ENCODE measurements around the gene BRINP2.
"Not testable (repeated sequence)": the region's sequence is repeated elsewhere in the genome, so short reads cannot be mapped to it uniquely, and the experiment has no call there.

The BRINP2 gene

DNA sequence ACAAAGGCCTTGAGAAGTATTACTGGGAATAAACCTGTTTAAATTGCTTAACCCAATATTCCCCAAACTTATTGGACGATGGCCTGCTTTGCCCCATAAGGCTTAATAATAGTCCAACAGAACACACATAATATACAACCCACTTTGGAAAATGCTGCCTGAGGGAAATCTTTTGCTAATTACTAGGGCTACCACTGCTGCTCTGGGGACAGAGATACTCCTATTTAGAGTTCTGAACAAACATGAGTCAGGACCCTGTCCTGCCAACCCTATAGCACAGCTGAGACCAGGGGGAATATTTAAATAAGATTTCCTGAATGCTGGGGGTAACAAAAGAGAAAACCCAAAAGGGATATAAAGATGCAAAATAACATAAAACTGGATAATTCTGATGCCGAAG, 139.1 kb downstream of the BRINP2 start:
- in situ Hi-C loops (cut with HindIII; ENCODE audit: low sequenced_read_pairs), result no loop called here
- no peak overlapping the region for H3K4me3 ChIP-seq (ENCODE audit: low read depth, low read length)
- no peak for DNase-seq (ENCODE audit: low read depth)
- TF ChIP-seq, protein P1, sequence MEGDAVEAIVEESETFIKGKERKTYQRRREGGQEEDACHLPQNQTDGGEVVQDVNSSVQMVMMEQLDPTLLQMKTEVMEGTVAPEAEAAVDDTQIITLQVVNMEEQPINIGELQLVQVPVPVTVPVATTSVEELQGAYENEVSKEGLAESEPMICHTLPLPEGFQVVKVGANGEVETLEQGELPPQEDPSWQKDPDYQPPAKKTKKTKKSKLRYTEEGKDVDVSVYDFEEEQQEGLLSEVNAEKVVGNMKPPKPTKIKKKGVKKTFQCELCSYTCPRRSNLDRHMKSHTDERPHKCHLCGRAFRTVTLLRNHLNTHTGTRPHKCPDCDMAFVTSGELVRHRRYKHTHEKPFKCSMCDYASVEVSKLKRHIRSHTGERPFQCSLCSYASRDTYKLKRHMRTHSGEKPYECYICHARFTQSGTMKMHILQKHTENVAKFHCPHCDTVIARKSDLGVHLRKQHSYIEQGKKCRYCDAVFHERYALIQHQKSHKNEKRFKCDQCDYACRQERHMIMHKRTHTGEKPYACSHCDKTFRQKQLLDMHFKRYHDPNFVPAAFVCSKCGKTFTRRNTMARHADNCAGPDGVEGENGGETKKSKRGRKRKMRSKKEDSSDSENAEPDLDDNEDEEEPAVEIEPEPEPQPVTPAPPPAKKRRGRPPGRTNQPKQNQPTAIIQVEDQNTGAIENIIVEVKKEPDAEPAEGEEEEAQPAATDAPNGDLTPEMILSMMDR (IDR thresholded peaks at IDR 0.05; ENCODE audit: low read depth, low read length, missing control alignments), result no peak

DNA sequence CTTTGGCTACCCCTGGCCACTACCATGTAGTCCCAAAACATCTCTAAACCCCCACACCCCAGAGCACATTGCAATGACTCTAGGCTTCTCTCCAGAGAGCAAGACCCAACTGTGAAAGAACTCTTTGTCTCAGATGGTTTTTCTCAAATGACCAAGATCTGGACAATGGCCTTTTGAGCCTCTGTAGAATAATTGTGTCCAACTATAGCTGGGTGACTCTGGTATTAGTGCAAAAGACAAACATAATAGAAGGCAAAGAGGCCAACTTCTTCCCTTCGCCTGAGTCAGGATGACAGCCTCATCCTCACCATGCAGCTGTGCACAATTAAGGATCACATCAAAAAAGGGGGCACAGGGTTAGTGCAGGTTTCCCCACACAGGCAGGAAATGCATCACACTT, 139.6 kb downstream of the BRINP2 start:
- DNase-seq (ENCODE audit: low read depth), result no peak
- in situ Hi-C loops (cut with HindIII; ENCODE audit: low sequenced_read_pairs), result no loop called here
- H3K4me3 ChIP-seq (ENCODE audit: low read depth, low read length), result no peak overlapping the region

DNA sequence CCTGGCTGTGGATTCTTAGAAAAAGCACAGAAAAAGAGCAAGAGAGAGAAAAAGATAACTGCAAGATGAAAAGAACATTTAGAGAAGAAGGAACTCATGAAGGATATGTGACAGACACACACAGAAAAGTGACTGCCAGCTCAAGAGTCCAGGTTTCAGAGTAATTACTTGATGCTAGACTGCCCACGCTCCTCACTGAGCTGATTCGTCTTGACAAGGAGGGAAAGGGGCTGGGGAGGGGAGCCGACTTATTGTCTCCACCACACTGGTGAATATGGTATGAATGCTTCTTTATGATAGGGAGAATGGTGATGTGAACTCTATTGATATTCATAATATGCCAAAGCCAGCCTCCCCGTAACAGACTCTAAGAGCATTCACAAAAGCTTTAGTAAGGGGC, 140.4 kb downstream of the BRINP2 start:
- DNase-seq (ENCODE audit: low read depth), result no peak
- no peak overlapping the region for H3K4me3 ChIP-seq (ENCODE audit: low read depth, low read length)
- in situ Hi-C loops (cut with HindIII; ENCODE audit: low sequenced_read_pairs), result no loop called here
- TF ChIP-seq, protein P1 (IDR thresholded peaks at IDR 0.05; ENCODE audit: low read depth, low read length, missing control alignments), result no peak

More for the DNA sequence above, 139.6 kb downstream of the BRINP2 start:
- TF ChIP-seq, protein P1 (IDR thresholded peaks at IDR 0.05; ENCODE audit: low read depth, low read length, missing control alignments), result no peak

DNA sequence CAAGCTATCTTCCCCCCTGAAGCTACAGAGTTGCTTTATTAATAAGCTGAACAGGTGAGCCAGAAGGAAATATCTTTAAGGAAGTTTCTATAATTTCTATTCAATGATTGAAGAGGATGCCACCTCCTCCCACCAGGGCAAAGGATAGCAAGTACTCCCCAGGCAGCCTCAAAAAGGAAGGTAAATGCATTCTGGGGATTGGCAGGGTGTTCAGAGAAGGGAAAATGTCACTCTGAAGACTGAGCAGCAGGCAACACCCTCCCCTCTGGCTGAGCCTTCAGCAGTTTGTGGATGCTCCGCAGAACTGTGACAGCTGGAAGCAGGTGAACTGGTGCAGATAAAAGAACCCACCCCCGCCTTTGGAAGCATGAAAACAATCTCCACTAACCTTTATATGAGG, 140.8 kb downstream of the BRINP2 start:
- TF ChIP-seq, protein P1 (IDR thresholded peaks at IDR 0.05; ENCODE audit: low read depth, low read length, missing control alignments), result no peak
- H3K4me3 ChIP-seq (ENCODE audit: low read depth, low read length), result no peak overlapping the region
- in situ Hi-C loops (cut with HindIII; ENCODE audit: low sequenced_read_pairs), result no loop called here
- DNase-seq (ENCODE audit: low read depth), result no peak

DNA sequence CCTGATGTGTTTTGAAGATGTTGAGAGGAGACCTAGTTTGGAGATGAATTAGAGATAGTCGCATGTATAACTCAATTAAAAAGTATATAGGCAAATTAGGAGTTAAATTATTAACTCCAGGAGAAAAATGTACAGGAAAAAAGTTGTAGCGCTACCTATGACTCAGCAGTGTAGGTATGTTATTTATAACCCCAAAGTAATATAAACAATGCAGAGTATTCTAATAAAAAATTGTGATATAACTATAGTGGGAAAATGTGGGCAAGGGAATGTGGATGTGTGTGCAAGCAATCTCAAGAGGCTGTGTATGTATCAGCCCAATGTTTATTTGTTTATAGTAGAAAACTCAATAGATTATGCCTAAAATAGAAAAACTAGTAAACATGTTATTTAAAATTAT, 144.5 kb downstream of the BRINP2 start:
- no peak for DNase-seq (ENCODE audit: low read depth)
- TF ChIP-seq, protein P1 (IDR thresholded peaks at IDR 0.05; ENCODE audit: low read depth, low read length, missing control alignments), result no peak
- in situ Hi-C loops (cut with HindIII; ENCODE audit: low sequenced_read_pairs), result no loop called here
- H3K4me3 ChIP-seq (ENCODE audit: low read depth, low read length), result no peak overlapping the region

DNA sequence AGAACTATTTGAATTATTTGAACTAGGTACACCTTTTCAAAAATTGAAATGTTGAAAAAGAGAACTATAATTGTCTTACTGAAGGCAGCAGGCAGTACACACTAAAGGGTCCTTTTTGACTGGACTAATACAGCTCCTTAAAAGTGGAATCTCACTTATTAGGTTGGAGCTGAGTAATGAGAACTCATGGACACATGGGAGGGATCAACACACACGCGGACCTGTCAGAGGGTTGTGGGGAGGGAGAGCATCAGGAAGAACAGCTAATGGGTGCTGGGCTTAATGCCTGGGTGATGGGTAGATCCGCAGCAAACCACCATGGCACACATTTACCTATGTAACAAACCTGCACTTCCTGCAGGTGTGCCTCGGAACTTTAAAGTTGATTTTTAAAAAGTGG, 145.0 kb downstream of the BRINP2 start:
- DNase-seq (ENCODE audit: low read depth), result no peak
- in situ Hi-C loops (cut with HindIII; ENCODE audit: low sequenced_read_pairs), result no loop called here
- TF ChIP-seq, protein P1 (IDR thresholded peaks at IDR 0.05; ENCODE audit: low read depth, low read length, missing control alignments), result no peak
- no peak overlapping the region for H3K4me3 ChIP-seq (ENCODE audit: low read depth, low read length)

DNA sequence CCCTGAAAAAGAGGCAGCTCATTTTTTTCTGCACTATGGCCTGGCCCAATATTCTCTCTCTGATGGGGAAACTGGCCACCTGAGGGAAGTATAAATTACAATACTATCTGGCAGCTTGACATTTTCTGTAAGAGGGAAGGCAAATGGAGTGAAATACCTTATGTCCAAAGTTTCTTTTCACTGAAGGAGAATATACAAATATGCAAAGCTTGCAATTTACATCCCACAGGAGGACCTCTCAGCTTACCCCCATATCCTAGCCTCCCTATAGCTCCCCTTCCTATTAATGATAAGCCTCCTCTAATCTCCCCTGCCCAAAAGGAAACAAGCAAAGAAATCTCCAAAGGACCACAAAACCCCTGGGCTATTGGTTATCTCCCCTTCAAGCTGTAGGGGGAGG, 150.7 kb downstream of the BRINP2 start:
- in situ Hi-C loops (cut with HindIII; ENCODE audit: low sequenced_read_pairs); DNase-seq (ENCODE audit: low read depth); H3K4me3 ChIP-seq (ENCODE audit: low read depth, low read length): not testable (repeated sequence)
